Tibial artery (tissue), 4 donors: ENCODE data around the gene NSD1.

ENCODE experiments used
- DNase-seq, 2 donors: peaks; one replicate each; pipeline ENCODE4 v3.0.0-alpha.2; 2019
- H3K27ac ChIP-seq, 2 donors: fragments of 200-600 bp; sonication (generic) in 1 of 2; 1 replicate in 1 of 2; 2 replicates in 1 of 2; pipeline ENCODE4 v1.5.1; 2018 to 2019; ENCODE audit warnings: mild to moderate bottlenecking in 1 of 2
- H3K27me3 ChIP-seq, 2 donors: fragments of 200-600 bp; sonication (generic) in 1 of 2; one replicate each; pipeline versions ENCODE4 v1.5.1 to v1.6.0; 2016 to 2019
- H3K36me3 ChIP-seq, 3 donors: fragments of 200-600 bp; sonication (generic) in 2 of 3; one replicate each; pipeline ENCODE4 v1.5.1; 2016 to 2019; ENCODE audit warnings: mild to moderate bottlenecking in 2 of 3
- H3K4me1 ChIP-seq, 4 donors: fragments of 200-600 bp; sonication (generic) in 2 of 4; 1 replicate in 3 of 4; 2 replicates in 1 of 4; pipeline ENCODE4 v1.5.1; 2016 to 2019
- H3K4me3 ChIP-seq, 2 donors: fragments of 200-600 bp; sonication (generic) in 1 of 2; 1 replicate in 1 of 2; 2 replicates in 1 of 2; pipeline ENCODE4 v1.5.1; 2018 to 2019; ENCODE audit warnings: mild to moderate bottlenecking in 2 of 2
- H3K9me3 ChIP-seq, 3 donors: fragments of 200-600 bp; sonication (generic) in 1 of 3; one replicate each; pipeline ENCODE4 v1.5.1; 2016 to 2019
- CTCF ChIP-seq, 2 experiments: fragments of 200-600 bp in 1 of 2; fragments of 450-650 bp in 1 of 2; IDR thresholded peaks; one replicate each; pipeline ENCODE4 v1.5.1; 2017 to 2019; ENCODE audit warnings: antibody characterized with exemption in 2 of 2, mild to moderate bottlenecking in 1 of 2, moderate library complexity in 1 of 2
- intact Hi-C: fragments of 100-400 bp; cut with DNase I; formaldehyde crosslinking; loops from one replicate; pipeline ENCODE4 v1.15.0; 2023; ENCODE audit warnings: low total_unique reads

NSD1 gene

GRCh38 chr5:177092178-177093081 lies 41.1 kb upstream of the NSD1 start:
- Histone ChIP-seq H3K4me3 (no peak overlapping the region), H3K36me3 (no peaks in the 10 kb centered on the region), H3K9me3 (no peaks in the 10 kb centered on the region), H3K27me3 (peaks cover 2 to 44% of the 10 kb centered on the region in 2 donors), H3K4me1 (peaks cover 0 to 7% (median 2%) of the 10 kb centered on the region in 4 donors), H3K27ac (no peak overlapping the region)
- intact Hi-C loops = no loop called here
- no peak for DNase-seq
- no peak for TF ChIP-seq CTCF (IDR thresholded peaks at IDR 0.05)

GRCh38 chr5:177093082-177093712 lies 40.4 kb upstream of the NSD1 start:
- no peaks in the 10 kb centered on the region for H3K9me3 ChIP-seq
- no peak for TF ChIP-seq CTCF (IDR thresholded peaks at IDR 0.05)
- no peaks in the 10 kb centered on the region for H3K36me3 ChIP-seq
- peaks cover 0 to 4% (median 0%) of the 10 kb centered on the region in 4 donors for H3K4me1 ChIP-seq
- no peak overlapping the region for H3K4me3 ChIP-seq
- H3K27me3 ChIP-seq = peaks cover 0 to 39% of the 10 kb centered on the region in 2 donors
- intact Hi-C loops = no loop called here
- no peak overlapping the region for H3K27ac ChIP-seq
- DNase-seq = no peak

GRCh38 chr5:177093803-177094202 lies 39.8 kb upstream of the NSD1 start:
- no peak for DNase-seq
- intact Hi-C loops = no loop called here
- no peak overlapping the region for H3K4me3 ChIP-seq
- H3K36me3 ChIP-seq = no peaks in the 10 kb centered on the region
- peaks cover 0 to 4% (median 0%) of the 10 kb centered on the region in 4 donors for H3K4me1 ChIP-seq
- H3K27ac ChIP-seq = no peak overlapping the region
- H3K9me3 ChIP-seq = no peaks in the 10 kb centered on the region
- TF ChIP-seq CTCF (IDR thresholded peaks at IDR 0.05) = no peak
- H3K27me3 ChIP-seq = peaks cover 0 to 33% of the 10 kb centered on the region in 2 donors

GRCh38 chr5:177094224-177095087 lies 39.1 kb upstream of the NSD1 start:
- no peak overlapping the region for H3K4me3 ChIP-seq
- H3K27ac ChIP-seq = no peak overlapping the region
- TF ChIP-seq CTCF (IDR thresholded peaks at IDR 0.05) = no peak
- H3K4me1 ChIP-seq = peaks cover 0 to 4% (median 0%) of the 10 kb centered on the region in 4 donors
- peaks cover 0 to 33% of the 10 kb centered on the region in 2 donors for H3K27me3 ChIP-seq
- no peaks in the 10 kb centered on the region for H3K9me3 ChIP-seq
- no peaks in the 10 kb centered on the region for H3K36me3 ChIP-seq
- no peak for DNase-seq
- intact Hi-C loops = no loop called here

- H3K27ac ChIP-seq = no peak overlapping the region
- no peaks in the 10 kb centered on the region for H3K9me3 ChIP-seq
- TF ChIP-seq CTCF (IDR thresholded peaks at IDR 0.05) = no peak
- H3K36me3 ChIP-seq = no peaks in the 10 kb centered on the region
- no peak overlapping the region for H3K4me3 ChIP-seq
- no peak for DNase-seq
- peaks cover 0 to 4% (median 0%) of the 10 kb centered on the region in 4 donors for H3K4me1 ChIP-seq
- peaks cover 0 to 28% of the 10 kb centered on the region in 2 donors for H3K27me3 ChIP-seq
- intact Hi-C loops = no loop called here
Observed at GRCh38 chr5:177095088-177095669, 38.4 kb upstream of the NSD1 start.
